ENCODE results near the gene TJP1. TPM values are rescaled to one million over a fixed set of nuclear protein-coding genes. Genes with fewer than 3 reads are reported as not detected.

Gene TJP1
- total RNA-seq, 2 donors from 2014 or later = 131 to 145 TPM

GRCh38 chr15:29687939-29688505 is 134.2 kb downstream of the TJP1 start:
- no peaks in the 10 kb centered on the region for H3K27me3 ChIP-seq (ENCODE audit: control insufficient read depth, insufficient read depth, low read length, poor library complexity, severe bottlenecking)
- no peaks in the 10 kb centered on the region for H3K36me3 ChIP-seq (ENCODE audit: control insufficient read depth, insufficient read depth, low read length)
- H3K4me3 ChIP-seq (ENCODE audit: low read length) = no peak overlapping the region
- Mint-ChIP-seq H3K36me3 (ENCODE audit: low read depth) (no peaks in the 10 kb centered on the region), H3K27me3 (ENCODE audit: insufficient read depth) (peaks cover 4% of the 10 kb centered on the region), H3K4me3 (no peak overlapping the region), H3K4me1 (no peaks in the 10 kb centered on the region), H3K27ac (no peak overlapping the region), H3K9me3 (peaks cover 2% of the 10 kb centered on the region)
- H3K27ac ChIP-seq (ENCODE audit: low read depth, low read length) = no peak overlapping the region
- no peaks in the 10 kb centered on the region for H3K4me1 ChIP-seq (ENCODE audit: control insufficient read depth, insufficient read depth, low read length)
- no peak for TF ChIP-seq CTCF (conservative IDR thresholded peaks at IDR 0.05)
- no peak for DNase-seq
- 88 to 89% methylated on average over 16 to 24 of the region's 24 CpGs for WGBS, 2 experiments (ENCODE audit: insufficient coverage in 1 of 2, insufficient read length in 1 of 2)
- H3K9me3 ChIP-seq (ENCODE audit: control insufficient read depth, low read length) = no peaks in the 10 kb centered on the region
- no peak overlapping the region for H3K9ac ChIP-seq (ENCODE audit: extremely low read depth, low read length, poor library complexity, severe bottlenecking)

GRCh38 chr15:29687204-29687815 is 135.0 kb downstream of the TJP1 start:
- Mint-ChIP-seq H3K9me3 (peaks cover 2% of the 10 kb centered on the region), H3K4me3 (no peak overlapping the region), H3K36me3 (ENCODE audit: low read depth) (no peaks in the 10 kb centered on the region), H3K4me1 (no peaks in the 10 kb centered on the region), H3K27me3 (ENCODE audit: insufficient read depth) (peaks cover 4% of the 10 kb centered on the region), H3K27ac (no peak overlapping the region)
- H3K4me1 ChIP-seq (ENCODE audit: control insufficient read depth, insufficient read depth, low read length) = no peaks in the 10 kb centered on the region
- no peaks in the 10 kb centered on the region for H3K27me3 ChIP-seq (ENCODE audit: control insufficient read depth, insufficient read depth, low read length, poor library complexity, severe bottlenecking)
- no peaks in the 10 kb centered on the region for H3K36me3 ChIP-seq (ENCODE audit: control insufficient read depth, insufficient read depth, low read length)
- H3K9me3 ChIP-seq (ENCODE audit: control insufficient read depth, low read length) = no peaks in the 10 kb centered on the region
- H3K4me3 ChIP-seq (ENCODE audit: low read length) = no peak overlapping the region
- TF ChIP-seq CTCF (conservative IDR thresholded peaks at IDR 0.05) = no peak
- 86 to 94% methylated on average over 11 to 15 of the region's 15 CpGs for WGBS, 2 experiments (ENCODE audit: insufficient coverage in 1 of 2, insufficient read length in 1 of 2)
- DNase-seq = no peak
- no peak overlapping the region for H3K9ac ChIP-seq (ENCODE audit: extremely low read depth, low read length, poor library complexity, severe bottlenecking)
- H3K27ac ChIP-seq (ENCODE audit: low read depth, low read length) = no peak overlapping the region

DNA sequence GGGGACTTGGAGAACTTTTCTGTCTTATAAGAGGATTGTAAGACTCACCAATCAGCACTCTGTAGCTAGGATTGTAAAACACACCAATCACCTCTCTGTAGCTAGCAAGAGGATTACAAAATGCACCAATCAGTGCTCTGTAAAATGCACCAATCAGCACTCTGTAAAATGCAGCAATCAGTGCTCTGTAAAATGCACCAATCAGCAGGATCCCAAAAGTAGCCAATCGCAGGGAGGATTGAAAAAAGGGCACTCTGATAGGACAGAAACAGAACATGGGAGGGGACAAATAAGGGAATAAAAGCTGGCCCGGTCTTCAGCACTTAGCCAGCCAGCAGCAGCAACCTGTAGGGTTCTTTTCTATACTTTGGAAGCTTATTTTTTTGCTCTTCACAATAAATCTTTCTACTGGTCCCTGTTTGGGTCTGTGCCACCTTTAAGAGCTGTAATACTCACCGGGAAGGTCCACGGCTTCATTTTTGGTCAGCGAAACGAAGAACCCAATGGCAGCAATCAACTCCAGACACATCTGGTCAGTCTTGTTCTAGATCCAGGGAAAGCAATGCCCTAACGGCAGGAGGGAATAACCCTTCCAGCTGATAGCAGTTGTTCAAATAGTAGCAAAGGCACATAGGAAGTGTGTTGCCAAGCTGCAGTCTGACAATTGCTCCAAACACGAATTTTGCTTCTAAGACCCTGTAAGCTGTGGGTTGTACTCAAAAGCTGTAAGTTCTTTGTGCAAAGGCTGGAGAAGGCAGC is 135.6 kb downstream of the TJP1 start:
- Mint-ChIP-seq H3K4me1 (no peaks in the 10 kb centered on the region), H3K9me3 (peaks cover 2% of the 10 kb centered on the region), H3K4me3 (no peak overlapping the region), H3K27me3 (ENCODE audit: insufficient read depth) (peaks cover 4% of the 10 kb centered on the region), H3K36me3 (ENCODE audit: low read depth) (no peaks in the 10 kb centered on the region), H3K27ac (no peak overlapping the region)
- no peaks in the 10 kb centered on the region for H3K4me1 ChIP-seq (ENCODE audit: control insufficient read depth, insufficient read depth, low read length)
- WGBS, 2 experiments (ENCODE audit: insufficient coverage in 1 of 2, insufficient read length in 1 of 2) = 92 to 96% methylated on average over 8 of the region's 8 CpGs
- no peak for DNase-seq
- no peak overlapping the region for H3K4me3 ChIP-seq (ENCODE audit: low read length)
- no peak overlapping the region for H3K9ac ChIP-seq (ENCODE audit: extremely low read depth, low read length, poor library complexity, severe bottlenecking)
- no peaks in the 10 kb centered on the region for H3K36me3 ChIP-seq (ENCODE audit: control insufficient read depth, insufficient read depth, low read length)
- H3K27ac ChIP-seq (ENCODE audit: low read depth, low read length) = no peak overlapping the region
- no peaks in the 10 kb centered on the region for H3K9me3 ChIP-seq (ENCODE audit: control insufficient read depth, low read length)
- TF ChIP-seq CTCF (conservative IDR thresholded peaks at IDR 0.05) = no peak
- H3K27me3 ChIP-seq (ENCODE audit: control insufficient read depth, insufficient read depth, low read length, poor library complexity, severe bottlenecking) = no peaks in the 10 kb centered on the region
